ENCODE results near the gene SS18L1.

DNA sequence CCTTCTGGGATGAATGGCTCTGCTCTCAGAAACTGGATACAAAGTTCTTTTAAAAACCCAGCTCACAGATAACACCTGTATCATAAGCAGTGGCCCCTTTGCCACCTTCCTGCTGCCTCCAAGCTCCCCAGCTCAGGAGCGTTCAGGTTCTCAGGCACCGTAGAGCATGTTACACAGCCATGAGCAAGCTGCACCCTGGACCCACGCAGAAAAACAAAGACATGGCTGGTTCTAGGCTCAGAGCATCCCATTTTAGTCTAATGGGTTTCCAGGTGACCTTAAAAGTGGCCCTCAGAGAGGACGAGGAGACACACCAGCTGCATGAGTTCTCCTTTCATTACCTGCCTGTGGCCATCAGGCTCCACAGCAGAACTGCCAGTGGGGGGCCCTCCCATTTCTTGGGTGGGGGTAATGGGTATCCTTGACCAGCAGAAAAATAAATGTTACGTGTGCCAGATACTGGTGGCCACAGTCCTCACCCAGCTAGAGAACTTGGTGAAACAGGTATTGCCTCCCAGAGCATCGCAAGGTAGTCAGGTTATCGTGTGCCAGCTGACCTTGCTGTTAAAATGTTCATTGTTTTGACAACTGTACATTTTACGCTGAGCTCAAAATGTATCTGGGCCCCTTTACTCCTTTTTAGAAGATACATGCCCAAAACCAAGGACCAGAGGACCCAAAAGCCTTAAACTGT, 7.8 kb upstream of the SS18L1 start:
- TF ChIP-seq ISL1 (CRISPR knock-in tag; IDR thresholded peaks at IDR 0.05): no peak
- TF ChIP-seq RARB (CRISPR knock-in tag; IDR thresholded peaks at IDR 0.05): no peak

Measured in SK-N-SH treated with all-trans-retinoic acid at 6 μM for 48 hours (cell line).